ACC112 (cell line): ENCODE results near the gene PGAM5.

ENCODE experiments used
- H2AFZ ChIP-seq: fragments of 200-600 bp; sonication (generic); one replicate; pipeline ENCODE4 v1.6.0; 2017; ENCODE audit warnings: antibody characterized with exemption, low read length; ENCODE audit not compliant: unreplicated experiment
- H3K27ac ChIP-seq: fragments of 200-600 bp; sonication (generic); 2 replicates; pipeline ENCODE4 v1.5.1; 2014; ENCODE audit warnings: low read depth, mild to moderate bottlenecking, antibody characterized with exemption, low read length, moderate library complexity
- H3K27me3 ChIP-seq: fragments of 200-600 bp; sonication (generic); 2 replicates; pipeline ENCODE4 v1.6.1; 2014; ENCODE audit warnings: mild to moderate bottlenecking, antibody characterized with exemption, low read length, moderate library complexity, mixed read lengths; ENCODE audit not compliant: insufficient read depth
- H3K36me3 ChIP-seq: fragments of 200-600 bp; sonication (generic); 2 replicates; pipeline ENCODE4 v1.6.1; 2016; ENCODE audit warnings: mild to moderate bottlenecking, antibody characterized with exemption, low read length, moderate library complexity, mixed read lengths; ENCODE audit not compliant: insufficient read depth
- H3K4me1 ChIP-seq: fragments of 200-600 bp; sonication (generic); one replicate; pipeline ENCODE4 v1.6.1; 2016; ENCODE audit warnings: low read length, mixed read lengths; ENCODE audit not compliant: insufficient read depth, unreplicated experiment, control insufficient read depth
- H3K4me3 ChIP-seq: fragments of 200-600 bp; sonication (generic); 2 replicates; pipeline ENCODE4 v1.5.1; 2014; ENCODE audit warnings: mild to moderate bottlenecking, low read depth, low read length
- H3K79me2 ChIP-seq: fragments of 200-600 bp; sonication (generic); one replicate; pipeline ENCODE4 v1.6.0; 2016; ENCODE audit warnings: low read length; ENCODE audit not compliant: control insufficient read depth, unreplicated experiment, insufficient read depth

Gene PGAM5

DNA sequence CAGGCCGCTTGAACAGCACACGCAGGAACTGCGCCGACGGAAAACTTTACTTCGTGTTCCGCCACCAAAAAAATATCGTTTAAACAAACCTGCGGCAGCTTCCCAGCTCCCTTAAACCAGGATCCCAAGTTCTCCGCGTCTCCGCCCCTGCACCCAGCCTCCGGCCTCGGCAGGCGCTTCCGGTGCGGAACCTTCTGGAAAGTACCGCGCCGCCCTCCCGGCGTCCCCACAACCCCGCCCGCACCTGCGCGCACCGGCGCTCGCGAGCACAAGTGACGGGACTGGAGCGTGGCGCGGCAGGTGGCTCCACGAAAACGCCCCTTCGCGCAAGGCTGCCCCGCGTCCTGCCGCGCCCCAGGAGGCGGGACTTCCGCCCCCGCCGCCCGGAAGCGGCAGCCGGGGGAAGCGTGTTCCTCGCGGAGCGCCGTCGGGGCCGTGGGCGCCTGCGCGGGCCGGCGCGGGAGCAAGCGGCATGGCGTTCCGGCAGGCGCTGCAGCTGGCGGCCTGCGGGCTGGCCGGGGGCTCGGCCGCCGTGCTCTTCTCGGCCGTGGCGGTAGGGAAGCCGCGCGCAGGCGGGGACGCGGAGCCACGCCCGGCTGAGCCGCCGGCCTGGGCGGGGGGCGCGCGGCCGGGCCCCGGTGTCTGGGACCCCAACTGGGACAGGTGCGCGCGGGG, at the start of gene PGAM5:
TSS of gene PGAM5 (plus strand) at position 438 of the 675 bp plus-strand sequence. CDS start at position 473, 35 bp downstream.
- Histone ChIP-seq H3K27me3 (no peaks in the 10 kb centered on the region), H2AFZ (peak within 1 kb of the TSS; percentile 65), H3K4me3 (peak within 1 kb of the TSS; percentile 99), H3K79me2 (peaks cover 42% of the 10 kb centered on the region), H3K4me1 (no peaks in the 10 kb centered on the region), H3K27ac (0 out of 2 replicates have a peak within 1 kb of the TSS, but pooled peaks have one; percentile 13), H3K36me3 (no peaks in the 10 kb centered on the region)

DNA sequence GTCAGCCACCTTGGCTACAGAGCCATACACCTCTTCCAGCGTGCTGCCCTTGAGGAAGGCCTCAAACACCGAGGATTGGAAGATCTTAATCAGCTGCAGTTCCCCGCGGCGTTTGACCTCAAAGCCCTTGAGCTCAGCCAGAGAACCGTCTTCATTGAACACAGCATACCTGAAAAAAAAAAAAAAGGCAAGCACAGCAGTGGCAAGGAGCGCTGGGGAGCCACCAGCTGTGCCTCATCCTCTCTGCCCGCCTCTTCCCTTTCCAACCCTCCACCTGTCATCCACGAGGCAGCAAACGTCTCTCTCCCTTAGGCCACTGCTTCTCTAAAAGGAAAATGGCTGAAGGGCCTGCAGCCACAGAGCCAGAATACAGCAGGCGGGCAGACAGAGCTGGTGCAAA, 49.6 kb upstream of the PGAM5 start:
- Histone ChIP-seq H3K4me3 (no peak overlapping the region), H3K27me3 (no peaks in the 10 kb centered on the region), H2AFZ (no peak overlapping the region), H3K36me3 (peaks cover 42% of the 10 kb centered on the region), H3K27ac (no peak overlapping the region), H3K4me1 (no peaks in the 10 kb centered on the region), H3K79me2 (no peaks in the 10 kb centered on the region)

DNA sequence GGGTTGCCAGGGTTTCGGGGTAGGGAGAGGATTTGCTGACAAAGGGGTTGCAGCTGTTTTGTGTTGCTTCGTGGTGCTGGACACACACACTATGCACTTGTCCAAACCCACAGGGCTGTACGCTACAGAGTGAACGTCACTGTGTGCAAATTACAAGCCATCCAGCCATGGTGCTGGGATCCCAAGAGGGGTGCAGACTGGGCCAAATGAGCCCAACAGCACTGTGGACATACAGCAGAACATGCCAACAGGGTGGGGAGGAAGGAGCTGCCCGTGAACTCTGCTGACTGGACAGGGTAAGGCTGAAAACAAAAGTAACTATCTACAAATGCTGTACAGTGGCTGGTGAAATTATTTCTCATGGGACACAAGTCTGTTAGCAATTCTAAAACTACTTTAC, 48.7 kb upstream of the PGAM5 start:
- H3K36me3 ChIP-seq: peaks cover 45% of the 10 kb centered on the region
- H3K79me2 ChIP-seq: no peaks in the 10 kb centered on the region
- no peak overlapping the region for H3K27ac ChIP-seq
- H3K4me1 ChIP-seq: no peaks in the 10 kb centered on the region
- H2AFZ ChIP-seq: no peak overlapping the region
- H3K4me3 ChIP-seq: no peak overlapping the region
- no peaks in the 10 kb centered on the region for H3K27me3 ChIP-seq

DNA sequence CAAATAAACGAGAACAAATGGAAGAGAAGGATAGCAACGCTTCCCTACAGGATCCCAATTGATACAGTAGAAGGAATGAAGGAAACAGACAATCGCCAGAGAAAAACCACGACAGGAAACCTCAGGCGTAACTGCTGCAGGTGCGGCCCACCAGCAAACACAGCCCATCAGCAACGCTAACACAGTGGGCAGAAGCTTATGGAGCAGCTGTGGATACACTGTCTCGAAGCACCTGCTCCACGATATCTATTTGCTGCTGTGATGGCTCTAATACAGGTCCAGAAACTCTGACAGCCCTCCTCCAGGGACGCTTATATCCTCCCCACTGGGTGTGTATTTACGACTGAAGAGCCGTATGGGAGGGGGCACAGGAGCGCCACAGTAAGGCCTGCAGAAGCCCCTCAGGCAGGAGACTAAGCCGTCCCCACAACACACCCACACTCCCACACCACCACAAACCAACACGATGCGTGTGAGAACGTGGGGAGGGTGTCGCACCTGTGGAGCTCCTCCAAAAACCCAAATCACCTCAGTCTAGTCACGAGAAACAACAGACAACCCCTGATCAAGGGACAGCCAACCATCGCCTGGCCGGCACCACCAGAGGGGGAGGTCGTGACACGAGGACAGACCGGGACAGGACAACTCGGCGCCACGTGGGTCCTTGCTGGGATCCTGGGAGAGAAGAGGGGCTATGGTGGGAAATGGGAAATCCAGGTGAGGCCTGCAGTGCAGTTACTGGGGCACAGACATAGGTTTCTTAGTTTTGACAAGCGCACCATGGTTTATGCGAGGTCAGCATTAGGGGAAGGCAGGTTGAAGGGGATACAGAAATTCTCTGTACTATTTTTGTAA, 47.5 kb upstream of the PGAM5 start:
- Histone ChIP-seq H3K27ac (no peak overlapping the region), H3K4me1 (no peaks in the 10 kb centered on the region), H3K36me3 (peaks cover 46% of the 10 kb centered on the region), H3K27me3 (no peaks in the 10 kb centered on the region), H2AFZ (no peak overlapping the region), H3K79me2 (no peaks in the 10 kb centered on the region), H3K4me3 (no peak overlapping the region)

DNA sequence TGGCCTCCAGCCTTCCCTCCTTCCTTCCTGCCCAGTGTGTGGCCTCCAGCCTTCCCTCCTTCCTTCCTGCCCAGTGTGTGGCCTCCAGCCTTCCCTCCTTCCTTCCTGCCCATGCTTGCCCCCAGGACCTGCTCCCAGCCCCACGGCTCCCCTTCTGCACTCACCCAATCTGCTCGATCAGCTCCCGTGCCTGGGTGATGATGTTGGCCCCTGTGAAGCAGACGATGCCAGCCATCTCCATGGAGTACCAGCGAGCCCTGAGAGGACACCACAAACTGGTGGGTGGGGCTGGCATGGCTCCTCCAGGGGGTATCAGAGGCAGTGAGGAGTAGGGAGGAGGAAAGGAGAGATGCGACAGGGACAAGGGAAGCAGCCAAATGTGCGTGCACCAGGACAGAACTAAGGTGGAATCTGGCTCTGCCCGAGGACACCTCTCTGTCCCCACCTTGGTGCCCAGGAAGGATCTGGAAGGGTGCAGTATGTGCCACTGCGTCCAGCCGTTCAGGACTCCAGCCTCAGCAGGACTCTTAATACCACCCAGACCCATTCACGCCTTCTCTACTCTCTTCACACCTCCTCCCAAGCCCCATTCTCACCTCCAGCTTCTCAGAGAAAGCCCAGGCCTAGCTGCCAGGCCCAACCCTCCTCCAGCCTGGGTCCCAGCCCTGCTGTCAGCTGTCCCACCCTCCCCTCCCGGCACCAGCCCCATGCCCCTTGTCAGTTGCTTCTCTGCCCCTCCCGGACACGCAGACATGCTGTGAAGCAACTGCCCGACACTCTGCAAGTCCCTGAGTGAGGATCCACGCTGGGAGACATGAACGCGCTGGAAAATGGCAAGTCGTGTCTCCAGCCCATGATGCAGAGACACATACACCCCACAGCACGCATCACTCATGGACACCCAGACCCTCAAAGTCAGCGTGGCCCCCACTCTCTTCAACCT, 46.2 kb upstream of the PGAM5 start:
- H3K27ac ChIP-seq: no peak overlapping the region
- no peak overlapping the region for H3K4me3 ChIP-seq
- peaks cover 41% of the 10 kb centered on the region for H3K36me3 ChIP-seq
- no peak overlapping the region for H2AFZ ChIP-seq
- no peaks in the 10 kb centered on the region for H3K79me2 ChIP-seq
- no peaks in the 10 kb centered on the region for H3K4me1 ChIP-seq
- no peaks in the 10 kb centered on the region for H3K27me3 ChIP-seq

DNA sequence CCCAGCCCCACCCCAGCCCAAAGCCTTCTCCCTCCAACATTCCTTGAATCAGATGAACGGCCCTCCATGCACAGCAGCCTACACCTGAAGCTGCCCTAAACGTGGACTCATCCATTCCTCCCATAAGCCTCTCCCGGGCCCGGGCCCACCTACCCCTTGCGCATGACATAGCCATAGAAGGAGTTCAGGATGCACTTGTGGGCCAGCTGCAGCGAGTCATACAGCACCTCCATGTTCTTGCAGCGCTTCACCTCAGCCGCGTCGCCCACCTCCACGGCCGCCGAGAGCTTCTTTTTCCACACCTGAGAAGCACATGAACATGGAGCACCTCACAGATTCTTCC, 45.5 kb upstream of the PGAM5 start:
- H3K36me3 ChIP-seq: peaks cover 41% of the 10 kb centered on the region
- H3K27ac ChIP-seq: no peak overlapping the region
- H3K27me3 ChIP-seq: no peaks in the 10 kb centered on the region
- H3K79me2 ChIP-seq: no peaks in the 10 kb centered on the region
- H3K4me3 ChIP-seq: no peak overlapping the region
- no peaks in the 10 kb centered on the region for H3K4me1 ChIP-seq
- no peak overlapping the region for H2AFZ ChIP-seq

DNA sequence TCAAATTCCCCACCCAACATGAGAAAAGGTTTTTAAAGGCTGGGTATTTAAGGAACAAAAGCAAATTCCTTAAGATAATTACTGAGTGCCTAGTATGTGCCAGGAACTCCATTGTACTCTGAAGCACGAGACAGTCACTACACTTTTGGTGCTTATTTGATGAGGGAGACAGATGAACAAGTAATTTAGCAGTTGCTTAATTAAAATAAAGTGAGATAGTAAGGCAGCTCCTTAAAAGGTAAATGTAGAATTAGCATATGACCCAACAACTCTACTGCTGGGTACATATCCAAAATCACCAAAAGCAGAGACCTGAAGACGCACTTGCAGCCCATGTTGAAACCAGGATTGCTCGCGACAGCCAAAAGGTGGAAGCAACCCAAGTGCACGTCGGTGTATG, 44.8 kb upstream of the PGAM5 start:
- H3K36me3 ChIP-seq: peaks cover 41% of the 10 kb centered on the region
- no peak overlapping the region for H3K4me3 ChIP-seq
- H2AFZ ChIP-seq: no peak overlapping the region
- no peaks in the 10 kb centered on the region for H3K27me3 ChIP-seq
- no peaks in the 10 kb centered on the region for H3K4me1 ChIP-seq
- H3K27ac ChIP-seq: no peak overlapping the region
- H3K79me2 ChIP-seq: no peaks in the 10 kb centered on the region

DNA sequence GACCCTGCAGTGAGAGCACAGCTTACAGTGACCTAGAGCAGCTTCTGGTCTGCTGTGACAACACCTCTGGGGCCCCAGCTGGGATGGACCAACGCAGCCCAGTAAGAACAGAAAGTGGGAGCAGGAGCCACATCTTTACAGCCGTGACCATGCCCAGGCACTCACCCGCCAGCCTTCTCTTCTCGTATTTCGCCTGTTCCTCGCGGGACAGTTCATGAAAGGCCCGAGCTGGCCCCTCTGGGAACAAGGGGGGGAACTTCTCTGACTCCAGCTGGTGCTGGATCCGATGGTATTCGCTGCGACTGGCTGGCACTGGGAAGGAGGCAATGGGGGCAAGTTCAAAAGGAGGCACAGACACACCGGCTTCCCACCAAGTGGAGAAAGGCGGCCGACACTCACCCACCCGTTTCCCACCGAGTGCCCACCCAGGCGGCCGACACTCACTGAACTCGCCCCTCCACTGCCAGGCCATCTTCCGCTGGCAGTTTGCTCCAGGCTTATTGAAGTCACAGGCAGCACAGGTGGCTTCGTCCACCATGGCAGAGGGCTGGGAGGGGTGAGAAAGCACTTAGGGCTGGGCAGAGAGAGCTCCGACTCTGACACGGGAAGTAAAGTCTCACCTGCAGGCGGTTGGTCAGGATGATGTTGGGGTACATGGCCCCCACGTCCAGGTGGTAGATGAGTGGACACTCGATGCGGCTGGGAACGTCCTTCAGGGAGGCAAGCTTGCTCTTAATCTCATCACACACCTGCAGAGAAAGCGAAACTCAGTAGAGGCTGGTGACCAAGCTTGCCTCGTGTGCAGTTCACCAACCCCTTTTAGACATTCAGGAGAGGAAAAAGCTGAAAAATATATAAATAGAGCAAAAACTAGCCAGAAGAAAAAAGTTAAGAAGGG, 42.2 kb upstream of the PGAM5 start:
- H3K27ac ChIP-seq: no peak overlapping the region
- peaks cover 35% of the 10 kb centered on the region for H3K36me3 ChIP-seq
- no peaks in the 10 kb centered on the region for H3K4me1 ChIP-seq

DNA sequence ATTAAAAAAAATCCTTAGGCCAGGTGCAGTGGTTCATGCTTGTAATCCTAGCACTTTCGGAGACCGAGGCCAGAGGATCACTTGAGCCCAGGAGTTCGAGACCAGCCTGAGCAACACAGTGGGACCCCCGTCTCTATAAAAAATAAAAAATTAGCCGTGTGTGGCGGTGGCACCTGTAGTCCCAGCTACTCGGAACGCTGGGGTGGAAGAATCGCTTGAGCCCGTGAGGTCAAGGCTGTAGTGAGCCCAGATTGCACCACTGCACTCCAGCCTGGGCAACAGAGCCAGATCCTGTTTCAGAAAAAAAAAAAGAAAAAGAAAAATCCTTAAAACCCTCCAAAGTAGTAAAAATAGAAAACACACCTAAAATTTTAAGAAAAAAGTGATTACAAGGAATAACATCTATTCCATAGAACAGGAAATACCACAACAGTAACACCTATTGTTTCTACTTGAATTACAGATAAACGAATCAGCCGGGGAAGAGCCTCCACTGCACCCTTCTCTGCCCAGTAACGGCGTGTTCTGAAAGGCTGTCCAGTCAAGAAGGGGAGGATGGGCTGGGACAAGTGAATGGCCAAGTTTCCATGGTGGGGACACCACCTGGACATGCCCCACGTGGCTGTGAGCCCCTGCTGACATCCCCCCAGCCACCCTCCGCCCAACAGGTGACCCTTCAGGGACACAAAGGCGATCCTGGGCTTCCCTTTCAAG, 41.3 kb upstream of the PGAM5 start:
- no peaks in the 10 kb centered on the region for H3K4me1 ChIP-seq
- H3K36me3 ChIP-seq: peaks cover 35% of the 10 kb centered on the region
- H2AFZ ChIP-seq: no peak overlapping the region

More for the DNA sequence above, 42.2 kb upstream of the PGAM5 start:
- no peak overlapping the region for H3K4me3 ChIP-seq
- no peak overlapping the region for H2AFZ ChIP-seq
- H3K79me2 ChIP-seq: no peaks in the 10 kb centered on the region
- no peaks in the 10 kb centered on the region for H3K27me3 ChIP-seq

More for the DNA sequence above, 41.3 kb upstream of the PGAM5 start:
- Histone ChIP-seq H3K79me2 (no peaks in the 10 kb centered on the region), H3K4me3 (no peak overlapping the region), H3K27ac (no peak overlapping the region), H3K27me3 (no peaks in the 10 kb centered on the region)
